KOPT-K1 (cell line): ENCODE results near the gene NUP133.
A peak's percentile ranks its signal among the peaks of the same experiment; 100 is the strongest.

ENCODE experiments used
- H3K27ac ChIP-seq: fragments of 200-600 bp; sonication (generic); 2 replicates; pipeline ENCODE4 v1.5.1; 2016; ENCODE audit warnings: antibody characterized with exemption, mild to moderate bottlenecking, low read depth, low read length; ENCODE audit not compliant: poor library complexity, severe bottlenecking
- H3K36me3 ChIP-seq: fragments of 200-600 bp; sonication (generic); 2 replicates; pipeline ENCODE4 v1.5.1; 2017; ENCODE audit warnings: antibody characterized with exemption, mild to moderate bottlenecking, low read length, moderate library complexity; ENCODE audit not compliant: insufficient read depth
- H3K9me3 ChIP-seq: fragments of 200-600 bp; sonication (generic); 2 replicates; pipeline ENCODE4 v1.5.1; 2017; ENCODE audit warnings: antibody characterized with exemption, low read length, mild to moderate bottlenecking; ENCODE audit not compliant: insufficient read depth, poor library complexity, severe bottlenecking

The NUP133 gene

GRCh38 chr1:229507951-229508822 lies at the start of gene NUP133:
NUP133 (minus strand) TSS chr1:229508341; CDS start chr1:229508249, 92 bp downstream.
- Histone ChIP-seq H3K27ac (peak within 1 kb of the TSS; percentile 76), H3K9me3 (no peaks in the 10 kb centered on the region), H3K36me3 (peaks cover 22% of the 10 kb centered on the region)

- H3K27ac ChIP-seq = peak overlapping the region; percentile 60
- no peaks in the 10 kb centered on the region for H3K36me3 ChIP-seq
- H3K9me3 ChIP-seq = no peaks in the 10 kb centered on the region
Measured at GRCh38 chr1:229557200-229557850, 49.2 kb upstream of the NUP133 start.

- H3K36me3 ChIP-seq = no peaks in the 10 kb centered on the region
- H3K9me3 ChIP-seq = no peaks in the 10 kb centered on the region
- H3K27ac ChIP-seq = peak overlapping the region; percentile 50
Measured at GRCh38 chr1:229554886-229555621, 46.9 kb upstream of the NUP133 start.

GRCh38 chr1:229553621-229554130 lies 45.5 kb upstream of the NUP133 start:
- H3K36me3 ChIP-seq = peaks cover 9% of the 10 kb centered on the region; the same call in 1 of the 2 replicates
- H3K27ac ChIP-seq = no peak overlapping the region
- H3K9me3 ChIP-seq = no peaks in the 10 kb centered on the region

- Histone ChIP-seq H3K27ac (no peak overlapping the region), H3K9me3 (no peaks in the 10 kb centered on the region), H3K36me3 (peaks cover 19% of the 10 kb centered on the region)
Measured at GRCh38 chr1:229552732-229553131, 44.6 kb upstream of the NUP133 start.

GRCh38 chr1:229550812-229551567 lies 42.8 kb upstream of the NUP133 start:
- H3K36me3 ChIP-seq = peaks cover 35% of the 10 kb centered on the region
- H3K27ac ChIP-seq = no peak overlapping the region

GRCh38 chr1:229547542-229547941 lies 39.4 kb upstream of the NUP133 start:
- H3K9me3 ChIP-seq = no peaks in the 10 kb centered on the region
- H3K36me3 ChIP-seq = peaks cover 68% of the 10 kb centered on the region
- H3K27ac ChIP-seq = no peak overlapping the region

More at GRCh38 chr1:229550812-229551567, 42.8 kb upstream of the NUP133 start:
- no peaks in the 10 kb centered on the region for H3K9me3 ChIP-seq

- H3K9me3 ChIP-seq = no peaks in the 10 kb centered on the region
- H3K27ac ChIP-seq = no peak overlapping the region
- peaks cover 98% of the 10 kb centered on the region for H3K36me3 ChIP-seq
Measured at GRCh38 chr1:229544587-229544986, 36.4 kb upstream of the NUP133 start.

- peaks cover 97% of the 10 kb centered on the region for H3K36me3 ChIP-seq
- H3K9me3 ChIP-seq = no peaks in the 10 kb centered on the region
- no peak overlapping the region for H3K27ac ChIP-seq
Measured at GRCh38 chr1:229539863-229540506, 31.8 kb upstream of the NUP133 start.

- H3K27ac ChIP-seq = no peak overlapping the region
- peaks cover 92% of the 10 kb centered on the region for H3K36me3 ChIP-seq
- no peaks in the 10 kb centered on the region for H3K9me3 ChIP-seq
Measured at GRCh38 chr1:229538945-229539344, 30.8 kb upstream of the NUP133 start.

- Histone ChIP-seq H3K36me3 (peaks cover 91% of the 10 kb centered on the region), H3K27ac (peak overlapping the region; percentile 51)
Measured at GRCh38 chr1:229537894-229538293, 29.8 kb upstream of the NUP133 start.

GRCh38 chr1:229536982-229537381 lies 28.8 kb upstream of the NUP133 start:
- Histone ChIP-seq H3K27ac (no peak overlapping the region), H3K36me3 (peaks cover 91% of the 10 kb centered on the region), H3K9me3 (no peaks in the 10 kb centered on the region)

More at GRCh38 chr1:229537894-229538293, 29.8 kb upstream of the NUP133 start:
- no peaks in the 10 kb centered on the region for H3K9me3 ChIP-seq

- H3K9me3 ChIP-seq = no peaks in the 10 kb centered on the region
- no peak overlapping the region for H3K27ac ChIP-seq
- H3K36me3 ChIP-seq = peaks cover 91% of the 10 kb centered on the region
Measured at GRCh38 chr1:229535230-229535629, 27.1 kb upstream of the NUP133 start.

GRCh38 chr1:229531326-229531725 lies 23.2 kb upstream of the NUP133 start:
- H3K27ac ChIP-seq = no peak overlapping the region
- H3K36me3 ChIP-seq = peaks cover 93% of the 10 kb centered on the region

More at GRCh38 chr1:229531326-229531725, 23.2 kb upstream of the NUP133 start:
- H3K9me3 ChIP-seq = no peaks in the 10 kb centered on the region
